Smooth muscle cell (in vitro differentiated cells): ENCODE results near the gene FOXA2. TPM values are rescaled to one million over a fixed set of nuclear protein-coding genes. Genes with fewer than 3 reads are reported as not detected.

Experiments
- DNase-seq: peaks from one replicate; lab custom pipeline; 2025; ENCODE audit not compliant: unreplicated experiment; lab: John Stamatoyannopoulos, UW
- H2AFZ ChIP-seq: fragments of 200-600 bp; sonication (generic); 2 replicates; pipeline ENCODE4 v1.6.0; 2016; ENCODE audit warnings: antibody characterized with exemption, low read depth, mild to moderate bottlenecking
- H3F3A ChIP-seq: fragments of 200-600 bp; sonication (generic); 2 replicates; pipeline ENCODE4 v1.6.0; 2017; ENCODE audit warnings: antibody characterized with exemption, low read depth
- H3K27ac ChIP-seq: fragments of 200-600 bp; sonication (generic); 2 replicates; pipeline ENCODE4 v1.5.1; 2016; ENCODE audit warnings: low read depth, mild to moderate bottlenecking
- H3K27me3 ChIP-seq: fragments of 200-600 bp; sonication (generic); 2 replicates; pipeline ENCODE4 v1.6.1; 2016; ENCODE audit warnings: low read depth, mild to moderate bottlenecking
- H3K36me3 ChIP-seq: fragments of 200-600 bp; sonication (generic); 2 replicates; pipeline ENCODE4 v1.5.1; 2016; ENCODE audit warnings: low read depth
- H3K4me1 ChIP-seq: fragments of 200-600 bp; sonication (generic); 2 replicates; pipeline ENCODE4 v1.5.1; 2016; ENCODE audit warnings: low read depth
- H3K4me2 ChIP-seq: fragments of 200-600 bp; sonication (generic); 2 replicates; pipeline ENCODE4 v1.6.0; 2016; ENCODE audit warnings: mild to moderate bottlenecking
- H3K4me3 ChIP-seq: fragments of 200-600 bp; sonication (generic); 2 replicates; pipeline ENCODE4 v1.5.1; 2016; ENCODE audit warnings: mild to moderate bottlenecking
- H3K79me2 ChIP-seq: fragments of 200-600 bp; sonication (generic); 2 replicates; pipeline ENCODE4 v1.6.0; 2016; ENCODE audit warnings: low read depth, mild to moderate bottlenecking
- H3K9ac ChIP-seq: fragments of 200-600 bp; sonication (generic); 2 replicates; pipeline ENCODE4 v1.6.0; 2016; ENCODE audit warnings: low read depth
- H3K9me3 ChIP-seq: fragments of 200-600 bp; sonication (generic); replicated peaks from 2 replicates; pipeline ENCODE4 v1.5.1; 2016; ENCODE audit warnings: low read depth
- H4K20me1 ChIP-seq: fragments of 200-600 bp; sonication (generic); 2 replicates; pipeline ENCODE4 v1.6.0; 2016; ENCODE audit warnings: low read depth
- WGBS: methylation state at CpG from one replicate; pipeline ENCODE4 v1.1.7; 2016; ENCODE audit warnings: low lambda C conversion rate; 5-methylcytosine and 5-hydroxymethylcytosine counted together
- polyA plus RNA-seq: library from polyadenylated mRNA; unstranded; fragments of >200 nt; fragmentation: Nextera tagmentation; extraction: Ambion mirVana; gene quantifications from 2 replicates; pipeline ENCODE4 v1.2.1, GENCODE V29; 2016
- total RNA-seq: library from RNA; depleted of rRNA; stranded (reverse); fragments of >200 nt; gene quantifications from 2 replicates; pipeline ENCODE4 v1.2.3, GENCODE V29; 2014
- TF ChIP-seq, protein P1 (sequence below): fragments of 200-600 bp; sonication (generic); IDR thresholded peaks from 2 replicates; pipeline ENCODE4 v1.5.1; 2017; ENCODE audit warnings: borderline replicate concordance, mild to moderate bottlenecking, antibody characterized with exemption; ENCODE audit not compliant: insufficient read depth, poor library complexity, severe bottlenecking

Gene FOXA2
- total RNA-seq (not detected in 2 replicates), polyA plus RNA-seq (not detected in 2 replicates)

DNA sequence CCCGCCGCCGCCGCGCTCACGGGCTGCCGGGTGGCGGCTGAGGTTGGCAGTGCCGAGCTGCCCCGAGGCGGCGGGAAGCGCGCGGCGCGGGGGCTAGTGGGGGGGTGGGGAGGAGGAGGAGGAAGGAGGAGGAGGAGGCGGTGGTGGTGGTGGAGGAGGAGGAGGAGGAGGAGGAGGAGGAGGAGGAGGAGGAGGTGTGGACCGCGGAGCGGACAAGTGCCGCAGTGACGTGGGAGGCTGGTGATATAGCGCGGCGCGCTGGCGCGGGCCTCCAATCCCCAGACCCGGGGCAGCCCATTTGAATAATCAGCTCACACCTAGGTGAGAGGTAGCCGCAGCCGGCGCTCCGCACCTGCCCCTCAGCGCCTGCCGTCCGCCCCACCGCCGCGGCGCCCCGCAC, at the start of gene FOXA2:
Gene FOXA2, minus strand, starts transcription at position 51 of the 400 bp plus-strand sequence. CDS start 294 bp downstream, outside the sequence.
- Histone ChIP-seq H3K27me3 (peaks cover 99% of the 10 kb centered on the region), H3K9me3 (no peaks in the 10 kb centered on the region), H3K27ac (no peak within 1 kb of the TSS), H3K9ac (no peak within 1 kb of the TSS), H3K4me2 (peak within 1 kb of the TSS; percentile 74), H3K4me3 (peak within 1 kb of the TSS; percentile 42), H2AFZ (no peak within 1 kb of the TSS), H3K36me3 (no peaks in the 10 kb centered on the region), H3K4me1 (peaks cover 9% of the 10 kb centered on the region), H3F3A (no peaks in the 10 kb centered on the region), H3K79me2 (no peaks in the 10 kb centered on the region), H4K20me1 (no peaks in the 10 kb centered on the region)
- WGBS: 4% methylated on average over 10 of the region's 42 CpGs
- TF ChIP-seq, protein P1, sequence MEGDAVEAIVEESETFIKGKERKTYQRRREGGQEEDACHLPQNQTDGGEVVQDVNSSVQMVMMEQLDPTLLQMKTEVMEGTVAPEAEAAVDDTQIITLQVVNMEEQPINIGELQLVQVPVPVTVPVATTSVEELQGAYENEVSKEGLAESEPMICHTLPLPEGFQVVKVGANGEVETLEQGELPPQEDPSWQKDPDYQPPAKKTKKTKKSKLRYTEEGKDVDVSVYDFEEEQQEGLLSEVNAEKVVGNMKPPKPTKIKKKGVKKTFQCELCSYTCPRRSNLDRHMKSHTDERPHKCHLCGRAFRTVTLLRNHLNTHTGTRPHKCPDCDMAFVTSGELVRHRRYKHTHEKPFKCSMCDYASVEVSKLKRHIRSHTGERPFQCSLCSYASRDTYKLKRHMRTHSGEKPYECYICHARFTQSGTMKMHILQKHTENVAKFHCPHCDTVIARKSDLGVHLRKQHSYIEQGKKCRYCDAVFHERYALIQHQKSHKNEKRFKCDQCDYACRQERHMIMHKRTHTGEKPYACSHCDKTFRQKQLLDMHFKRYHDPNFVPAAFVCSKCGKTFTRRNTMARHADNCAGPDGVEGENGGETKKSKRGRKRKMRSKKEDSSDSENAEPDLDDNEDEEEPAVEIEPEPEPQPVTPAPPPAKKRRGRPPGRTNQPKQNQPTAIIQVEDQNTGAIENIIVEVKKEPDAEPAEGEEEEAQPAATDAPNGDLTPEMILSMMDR: no peak
- no peak for DNase-seq

DNA sequence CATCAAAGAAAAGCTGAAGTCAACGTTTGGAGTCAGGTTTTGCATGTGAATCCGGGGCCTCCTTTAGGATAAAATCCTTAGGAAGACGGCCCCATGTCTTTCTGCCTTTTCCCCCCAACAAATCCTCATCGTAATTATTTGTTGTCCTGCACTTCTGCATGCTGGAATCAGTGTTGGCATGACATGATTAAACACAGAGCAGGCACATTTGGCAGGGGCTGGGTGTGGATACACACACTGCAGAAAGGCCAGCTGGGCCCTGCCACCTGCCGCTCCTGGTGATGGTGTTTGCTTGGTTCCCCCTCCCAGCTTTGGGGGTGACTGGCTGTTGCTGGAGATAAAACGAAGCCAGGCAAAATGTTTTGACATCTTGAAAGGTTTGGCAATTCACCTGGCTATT, 46.3 kb upstream of the FOXA2 start:
- TF ChIP-seq, protein P1: no peak
- Histone ChIP-seq H3K27me3 (peaks cover 6% of the 10 kb centered on the region), H3K4me3 (no peak overlapping the region), H3K79me2 (no peaks in the 10 kb centered on the region), H3K36me3 (no peaks in the 10 kb centered on the region), H3K4me1 (no peaks in the 10 kb centered on the region), H3K4me2 (no peak overlapping the region), H3K9me3 (no peaks in the 10 kb centered on the region), H3F3A (no peaks in the 10 kb centered on the region), H3K9ac (no peak overlapping the region), H2AFZ (no peak overlapping the region), H3K27ac (no peak overlapping the region), H4K20me1 (no peaks in the 10 kb centered on the region)
- WGBS: 73% methylated on average over 6 of the region's 6 CpGs
- no peak for DNase-seq

DNA sequence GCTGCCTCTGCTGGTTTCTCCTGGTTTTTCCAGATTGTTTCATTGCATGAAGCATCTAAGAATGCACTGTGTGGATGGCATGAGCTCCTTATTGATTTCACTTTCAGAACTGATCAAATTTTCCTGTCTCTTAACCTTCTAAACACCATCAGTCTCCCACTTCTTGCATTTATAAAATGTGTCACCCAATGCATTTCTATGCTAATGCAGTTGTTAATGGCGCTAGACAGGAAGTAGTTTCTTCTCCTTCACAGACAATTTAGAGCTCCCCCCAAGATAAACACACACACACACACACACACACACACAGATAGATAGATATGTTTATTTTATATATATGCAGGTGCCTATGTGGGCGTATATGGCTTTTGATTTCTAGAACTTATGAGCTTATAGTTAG, 45.6 kb upstream of the FOXA2 start:
- TF ChIP-seq, protein P1: no peak
- no peak overlapping the region for H3K4me3 ChIP-seq

DNA sequence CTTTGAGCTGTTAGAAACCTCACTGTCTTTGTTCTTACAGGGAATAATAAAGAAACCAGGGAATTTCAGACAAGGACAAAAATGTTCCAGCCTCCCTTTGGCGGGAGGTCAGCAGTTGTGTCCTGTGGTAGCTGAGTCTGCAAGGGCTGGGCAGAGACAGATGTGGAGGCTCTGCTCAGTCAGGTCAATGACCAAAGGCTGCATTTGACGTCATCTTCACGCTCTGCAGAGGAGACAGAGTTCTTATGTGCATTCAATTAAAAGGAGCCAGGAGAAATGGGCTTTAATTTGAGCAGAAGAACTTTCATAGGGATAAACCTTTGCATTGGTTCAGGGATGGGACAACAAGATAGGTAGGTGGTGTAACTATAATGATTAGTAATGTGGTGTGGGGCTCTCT, 45.1 kb upstream of the FOXA2 start:
- Histone ChIP-seq H3K27me3 (peaks cover 6% of the 10 kb centered on the region), H3K9me3 (no peaks in the 10 kb centered on the region), H3K27ac (no peak overlapping the region), H4K20me1 (no peaks in the 10 kb centered on the region), H3K4me2 (no peak overlapping the region), H3K36me3 (no peaks in the 10 kb centered on the region), H3K4me3 (no peak overlapping the region), H2AFZ (no peak overlapping the region), H3K79me2 (no peaks in the 10 kb centered on the region), H3K9ac (no peak overlapping the region), H3F3A (no peaks in the 10 kb centered on the region), H3K4me1 (no peaks in the 10 kb centered on the region)
- no peak for DNase-seq
- TF ChIP-seq, protein P1: no peak
- 79% methylated on average over 3 of the region's 3 CpGs for WGBS

More for the DNA sequence above, 45.6 kb upstream of the FOXA2 start:
- Histone ChIP-seq H3K9ac (no peak overlapping the region), H4K20me1 (no peaks in the 10 kb centered on the region), H3K9me3 (no peaks in the 10 kb centered on the region), H3K4me2 (no peak overlapping the region), H3K79me2 (no peaks in the 10 kb centered on the region), H3K36me3 (no peaks in the 10 kb centered on the region), H2AFZ (no peak overlapping the region), H3K4me1 (no peaks in the 10 kb centered on the region), H3K27ac (no peak overlapping the region), H3F3A (no peaks in the 10 kb centered on the region), H3K27me3 (peaks cover 6% of the 10 kb centered on the region)
- WGBS: 65% methylated on average over 2 of the region's 2 CpGs
- no peak for DNase-seq
